BJ (cell line): ENCODE measurements around the gene BTBD2. TPM values are rescaled to one million over a fixed set of nuclear protein-coding genes. Genes with fewer than 3 reads are reported as not detected.

Experiments used
- CTCF ChIA-PET: fragments of 350-600 bp; formaldehyde crosslinking; extraction: SDS; loops from one replicate; lab custom pipeline; 2021; ENCODE audit warnings: antibody characterized with exemption, inconsistent platforms; lab: Yijun Ruan, JAX
- POLR2A ChIA-PET: fragments of 300-600 bp; sonication (Branson Sonifier 250); formaldehyde crosslinking; extraction: SDS; loops from one replicate; lab custom pipeline; 2021; ENCODE audit warnings: antibody characterized with exemption; lab: Charles Lee
- DNase-seq: peaks from one replicate; pipeline ENCODE4 v3.0.0-alpha.2; 2011; ENCODE audit warnings: low read depth
- H3K27me3 ChIP-seq: 2 replicates; pipeline ENCODE4 v1.6.0; 2011; ENCODE audit warnings: low read length; ENCODE audit not compliant: control insufficient read depth, insufficient read depth
- H3K36me3 ChIP-seq: 2 replicates; pipeline ENCODE4 v1.5.1; 2011; ENCODE audit warnings: low read length; ENCODE audit not compliant: control insufficient read depth, insufficient read depth
- H3K4me3 ChIP-seq: 2 replicates; pipeline ENCODE4 v1.5.1; 2011; ENCODE audit warnings: low read depth, mild to moderate bottlenecking, control low read depth, low read length
- polyA plus RNA-seq: library from polyadenylated mRNA; depleted of rRNA; stranded (reverse); fragments of >200 nt; gene quantifications from 2 replicates; pipeline ENCODE4 v1.2.3, GENCODE V29; 2011
- TF ChIP-seq, protein P1 (sequence below): IDR thresholded peaks from 2 replicates; pipeline ENCODE4 v1.5.1; 2011; ENCODE audit warnings: low read depth, mild to moderate bottlenecking, control low read depth, inconsistent platforms, low read length, moderate library complexity; ENCODE audit not compliant: insufficient read depth

BTBD2 gene
- polyA plus RNA-seq, 1 experiment: 39.3 TPM

DNA sequence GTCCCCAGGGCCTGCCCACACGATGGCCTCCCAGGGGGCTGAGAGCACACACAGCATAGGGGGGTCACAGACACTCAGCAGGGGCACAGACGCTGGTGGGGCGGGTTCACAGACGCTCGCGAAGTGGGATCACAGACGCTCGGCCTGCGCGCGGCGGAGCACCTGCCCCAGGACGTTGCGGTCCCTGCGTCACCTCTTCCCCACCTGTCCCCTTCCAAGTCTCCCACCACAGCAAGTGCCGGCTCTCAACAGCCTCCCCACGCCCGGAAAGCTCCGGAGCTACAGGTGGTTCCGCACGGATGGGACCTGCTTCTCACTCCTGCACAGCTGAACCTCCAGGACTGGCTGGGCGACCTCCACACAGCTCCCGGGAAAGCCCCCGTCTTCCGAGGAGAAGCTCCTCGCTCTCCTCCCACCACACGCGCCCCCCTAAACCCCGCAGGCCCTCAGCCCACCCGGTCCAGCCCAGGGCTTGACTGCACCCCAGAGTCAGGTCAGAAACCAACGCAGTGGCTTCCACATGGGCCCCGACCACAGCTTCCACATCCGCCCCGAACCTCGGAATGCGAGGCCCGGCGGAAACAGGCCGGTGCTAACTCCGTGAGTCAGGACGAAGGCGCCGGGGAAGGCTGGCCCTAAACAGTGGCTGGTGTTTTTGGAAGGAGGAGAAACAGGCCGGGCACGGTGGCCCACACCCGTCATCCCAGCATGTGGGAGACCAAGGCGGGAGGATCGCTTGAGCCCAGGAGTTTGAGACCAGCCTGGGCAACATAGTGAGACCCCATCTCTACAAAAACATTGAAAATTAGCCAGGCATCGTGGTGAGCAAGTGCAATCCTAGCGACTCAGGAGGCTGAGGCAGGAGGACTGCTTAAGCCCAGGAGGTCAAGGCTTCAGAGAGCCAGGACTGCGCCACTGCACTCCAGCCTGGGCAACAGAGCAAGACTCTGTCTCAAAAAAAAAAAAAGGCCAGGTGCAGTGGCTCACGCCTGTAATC is 16.5 kb downstream of the BTBD2 start:
- Histone ChIP-seq H3K4me3 (no peak overlapping the region), H3K36me3 (peaks cover 18% of the 10 kb centered on the region), H3K27me3 (no peaks in the 10 kb centered on the region)
- ChIA-PET CTCF (no interaction called here), POLR2A (no interaction called here)
- DNase-seq: no peak
- TF ChIP-seq, protein P1, sequence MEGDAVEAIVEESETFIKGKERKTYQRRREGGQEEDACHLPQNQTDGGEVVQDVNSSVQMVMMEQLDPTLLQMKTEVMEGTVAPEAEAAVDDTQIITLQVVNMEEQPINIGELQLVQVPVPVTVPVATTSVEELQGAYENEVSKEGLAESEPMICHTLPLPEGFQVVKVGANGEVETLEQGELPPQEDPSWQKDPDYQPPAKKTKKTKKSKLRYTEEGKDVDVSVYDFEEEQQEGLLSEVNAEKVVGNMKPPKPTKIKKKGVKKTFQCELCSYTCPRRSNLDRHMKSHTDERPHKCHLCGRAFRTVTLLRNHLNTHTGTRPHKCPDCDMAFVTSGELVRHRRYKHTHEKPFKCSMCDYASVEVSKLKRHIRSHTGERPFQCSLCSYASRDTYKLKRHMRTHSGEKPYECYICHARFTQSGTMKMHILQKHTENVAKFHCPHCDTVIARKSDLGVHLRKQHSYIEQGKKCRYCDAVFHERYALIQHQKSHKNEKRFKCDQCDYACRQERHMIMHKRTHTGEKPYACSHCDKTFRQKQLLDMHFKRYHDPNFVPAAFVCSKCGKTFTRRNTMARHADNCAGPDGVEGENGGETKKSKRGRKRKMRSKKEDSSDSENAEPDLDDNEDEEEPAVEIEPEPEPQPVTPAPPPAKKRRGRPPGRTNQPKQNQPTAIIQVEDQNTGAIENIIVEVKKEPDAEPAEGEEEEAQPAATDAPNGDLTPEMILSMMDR: no peak

DNA sequence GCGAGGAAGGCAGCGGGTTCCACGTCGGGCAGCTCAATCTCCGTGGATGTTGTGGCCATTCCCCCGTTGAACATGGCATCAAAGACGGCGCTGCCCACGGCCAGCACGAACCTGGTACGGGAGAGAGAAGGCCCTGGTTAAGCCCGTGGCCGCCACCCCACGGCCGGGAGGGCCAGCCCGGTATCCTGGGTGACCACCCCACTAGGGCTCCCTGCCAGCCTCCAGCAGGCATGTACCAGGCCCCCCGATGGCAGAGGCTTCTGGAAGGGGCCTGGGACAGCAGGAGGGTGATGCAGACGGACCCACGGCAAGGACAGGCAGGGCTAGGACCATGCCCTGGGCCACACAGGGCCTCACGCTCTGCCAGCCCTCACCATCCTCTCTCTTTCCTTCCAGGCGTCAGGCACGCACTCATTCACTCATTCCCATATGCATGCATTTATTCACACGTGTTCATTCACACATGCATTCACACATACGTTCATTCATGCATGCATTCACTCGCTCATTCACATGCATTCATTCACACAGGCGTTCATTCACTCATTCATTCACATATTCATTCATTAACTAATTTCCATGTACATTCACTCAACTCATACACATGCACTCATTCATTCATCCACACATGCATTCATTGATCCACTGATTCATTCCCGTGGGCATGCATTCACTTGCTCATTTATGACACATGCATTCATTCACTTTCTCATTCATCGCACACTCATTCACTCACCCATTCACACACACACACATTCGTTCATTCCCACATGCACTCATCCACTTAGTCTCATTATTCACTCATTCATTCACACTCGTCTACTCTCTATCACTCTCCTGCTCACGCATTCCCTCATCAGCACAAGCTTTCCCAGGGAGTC is 17.9 kb downstream of the BTBD2 start:
- no peak for DNase-seq
- TF ChIP-seq, protein P1: no peak
- Histone ChIP-seq H3K36me3 (peaks cover 21% of the 10 kb centered on the region), H3K27me3 (no peaks in the 10 kb centered on the region), H3K4me3 (no peak overlapping the region)
- ChIA-PET CTCF (interaction anchor here (0.6 to 1.0 kb wide), 2 partner anchors 65 to 69 kb away, joined by 3 read pairs; no protein-coding TSS in a partner anchor), POLR2A (no interaction called here)

DNA sequence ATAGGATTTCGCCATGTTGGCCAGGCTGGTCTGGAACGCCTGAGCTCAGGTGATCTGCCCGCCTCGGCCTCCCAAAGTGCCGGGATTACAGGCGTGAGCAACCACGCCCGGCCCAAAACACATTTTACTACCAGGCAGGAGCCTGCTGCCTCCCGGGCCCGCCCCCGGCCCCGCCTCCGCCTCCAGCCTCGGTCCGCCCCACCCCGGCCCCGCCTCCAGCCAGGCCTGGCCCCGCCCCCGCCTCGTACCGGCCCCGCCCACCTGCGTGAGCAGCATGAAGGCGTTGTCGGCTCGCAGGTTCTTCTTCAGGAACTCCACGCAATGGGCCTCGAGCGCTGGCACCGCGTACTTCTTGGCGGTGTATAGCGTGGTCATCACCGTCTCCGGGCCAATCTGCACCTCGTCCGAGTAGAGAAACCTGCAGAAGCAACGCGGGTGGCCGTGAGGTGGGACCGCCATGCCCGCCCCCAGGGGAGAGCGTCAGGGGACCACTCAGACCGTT is 22.7 kb downstream of the BTBD2 start:
- DNase-seq: no peak
- H3K4me3 ChIP-seq: no peak overlapping the region
- TF ChIP-seq, protein P1: no peak
- CTCF ChIA-PET: no interaction called here
- peaks cover 32% of the 10 kb centered on the region for H3K36me3 ChIP-seq
- H3K27me3 ChIP-seq: no peaks in the 10 kb centered on the region
- POLR2A ChIA-PET: no interaction called here

DNA sequence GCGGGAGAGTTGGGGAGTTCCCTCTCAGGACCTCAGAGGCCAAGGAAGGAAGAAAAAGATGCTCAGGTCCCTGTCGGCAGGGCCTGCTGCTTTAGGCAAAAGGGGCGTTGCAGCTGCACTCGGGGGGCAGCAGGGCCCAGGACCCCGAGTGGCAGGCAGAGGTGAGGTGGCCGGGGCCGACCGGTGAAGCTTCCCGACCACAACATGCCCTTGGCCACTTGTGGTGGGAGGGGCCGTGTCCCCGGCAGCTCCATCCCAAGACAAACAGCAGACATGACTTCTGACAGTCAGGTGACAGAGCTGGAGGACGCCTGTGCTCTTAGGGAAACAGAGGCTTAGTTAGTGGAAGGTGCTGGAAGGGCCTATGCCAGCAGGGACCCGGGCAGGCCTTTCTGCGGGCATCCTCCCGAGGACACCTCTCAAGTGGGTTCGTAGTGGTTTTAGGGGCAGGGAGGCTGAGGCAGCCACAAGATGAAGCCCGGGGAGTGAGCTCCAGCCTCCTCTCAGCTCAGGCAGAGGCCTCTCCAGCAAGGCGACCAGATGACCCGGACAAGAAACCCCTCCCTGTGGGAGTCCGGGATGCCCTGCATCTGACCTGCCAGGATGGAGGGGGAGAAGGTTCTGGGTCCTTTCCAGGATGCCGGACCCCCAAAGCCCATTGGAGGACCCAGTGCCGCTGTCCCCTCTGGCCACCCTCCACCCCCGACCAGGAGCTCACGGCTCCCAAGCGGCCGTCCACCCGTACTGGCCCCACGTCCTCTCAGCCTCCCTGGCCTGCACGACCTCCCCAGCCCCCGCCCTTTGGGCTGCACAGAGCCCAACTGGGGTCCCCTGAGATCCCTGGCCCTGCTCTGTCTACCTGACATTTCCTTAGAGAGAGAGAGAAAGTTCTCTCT is 24.2 kb downstream of the BTBD2 start:
- Histone ChIP-seq H3K27me3 (no peaks in the 10 kb centered on the region), H3K36me3 (peaks cover 38% of the 10 kb centered on the region), H3K4me3 (no peak overlapping the region)
- no peak for DNase-seq
- TF ChIP-seq, protein P1: no peak
- POLR2A ChIA-PET: no interaction called here
- CTCF ChIA-PET: interaction anchor here (1.0 kb wide), 1 partner anchor 9 kb away, joined by 3 read pairs; no protein-coding TSS in a partner anchor
